Measurements from ENCODE around the gene COMMD9. TPM values are rescaled to one million over a fixed set of nuclear protein-coding genes. Genes with fewer than 3 reads are reported as not detected.
A peak's percentile ranks its signal among the peaks of the same experiment; 100 is the strongest.

Gene COMMD9
- total RNA-seq, 1 experiment from 2014 or later, result 70.8 TPM

DNA sequence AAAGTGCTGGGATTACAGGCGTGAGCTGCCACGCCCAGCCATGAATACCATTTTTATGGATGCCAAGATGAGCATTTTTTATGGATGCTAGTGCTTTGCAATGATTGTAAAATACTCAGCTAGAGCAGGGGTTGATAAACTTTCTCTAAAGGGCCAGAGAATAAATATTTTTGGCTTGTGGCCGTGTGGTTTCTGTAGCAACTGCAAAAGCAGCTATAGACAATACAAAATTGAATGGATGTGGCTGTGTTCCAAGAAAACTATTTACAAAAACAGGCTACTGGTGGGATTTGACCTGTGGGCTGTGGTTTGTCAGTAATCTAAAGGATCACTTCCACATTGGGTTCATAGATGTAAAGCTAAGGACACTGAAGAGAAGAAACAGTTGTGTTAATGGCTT is 56.0 kb downstream of the COMMD9 start:
- Histone ChIP-seq H3K79me2 (ENCODE audit: low read length) (no peaks in the 10 kb centered on the region), H3K27me3 (ENCODE audit: low read length) (no peaks in the 10 kb centered on the region), H4K20me1 (ENCODE audit: low read length) (no peaks in the 10 kb centered on the region), H3F3A (ENCODE audit: low read length, unreplicated experiment) (no peaks in the 10 kb centered on the region), H3K9me3 (ENCODE audit: low read length) (no peaks in the 10 kb centered on the region), H3K27ac (ENCODE audit: low read length) (no peak overlapping the region), H3K9me2 (replicated peaks; ENCODE audit: low read length) (no peaks in the 10 kb centered on the region), H3K36me3 (ENCODE audit: low read depth, low read length) (no peaks in the 10 kb centered on the region), H2AFZ (ENCODE audit: low read length) (no peak overlapping the region), H3K4me2 (ENCODE audit: low read length) (no peak overlapping the region), H3K4me1 (ENCODE audit: insufficient read depth, low read length) (no peaks in the 10 kb centered on the region), H3K4me3 (ENCODE audit: low read length) (no peak overlapping the region), H3K9ac (ENCODE audit: low read length) (no peak overlapping the region)
- ChIA-PET POLR2A (ENCODE audit: unreplicated experiment) (no interaction called here), CTCF (no interaction called here)
- ATAC-seq (no peak), DNase-seq (no peak)
- TF ChIP-seq EZH2 (IDR thresholded peaks at IDR 0.05; ENCODE audit: low read length, unreplicated experiment) (no peak), EZH2phosphoT487 (IDR thresholded peaks at IDR 0.05; ENCODE audit: borderline replicate concordance, low read length) (no peak)
- TF ChIP-seq, protein P1, sequence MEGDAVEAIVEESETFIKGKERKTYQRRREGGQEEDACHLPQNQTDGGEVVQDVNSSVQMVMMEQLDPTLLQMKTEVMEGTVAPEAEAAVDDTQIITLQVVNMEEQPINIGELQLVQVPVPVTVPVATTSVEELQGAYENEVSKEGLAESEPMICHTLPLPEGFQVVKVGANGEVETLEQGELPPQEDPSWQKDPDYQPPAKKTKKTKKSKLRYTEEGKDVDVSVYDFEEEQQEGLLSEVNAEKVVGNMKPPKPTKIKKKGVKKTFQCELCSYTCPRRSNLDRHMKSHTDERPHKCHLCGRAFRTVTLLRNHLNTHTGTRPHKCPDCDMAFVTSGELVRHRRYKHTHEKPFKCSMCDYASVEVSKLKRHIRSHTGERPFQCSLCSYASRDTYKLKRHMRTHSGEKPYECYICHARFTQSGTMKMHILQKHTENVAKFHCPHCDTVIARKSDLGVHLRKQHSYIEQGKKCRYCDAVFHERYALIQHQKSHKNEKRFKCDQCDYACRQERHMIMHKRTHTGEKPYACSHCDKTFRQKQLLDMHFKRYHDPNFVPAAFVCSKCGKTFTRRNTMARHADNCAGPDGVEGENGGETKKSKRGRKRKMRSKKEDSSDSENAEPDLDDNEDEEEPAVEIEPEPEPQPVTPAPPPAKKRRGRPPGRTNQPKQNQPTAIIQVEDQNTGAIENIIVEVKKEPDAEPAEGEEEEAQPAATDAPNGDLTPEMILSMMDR (conservative IDR thresholded peaks at IDR 0.05; ENCODE audit: low read depth, low read length), result no peak
- BruUV-seq (replicated peaks), result no TSS peak
- intact Hi-C loops (cut with micrococcal nuclease), result no loop called here

DNA sequence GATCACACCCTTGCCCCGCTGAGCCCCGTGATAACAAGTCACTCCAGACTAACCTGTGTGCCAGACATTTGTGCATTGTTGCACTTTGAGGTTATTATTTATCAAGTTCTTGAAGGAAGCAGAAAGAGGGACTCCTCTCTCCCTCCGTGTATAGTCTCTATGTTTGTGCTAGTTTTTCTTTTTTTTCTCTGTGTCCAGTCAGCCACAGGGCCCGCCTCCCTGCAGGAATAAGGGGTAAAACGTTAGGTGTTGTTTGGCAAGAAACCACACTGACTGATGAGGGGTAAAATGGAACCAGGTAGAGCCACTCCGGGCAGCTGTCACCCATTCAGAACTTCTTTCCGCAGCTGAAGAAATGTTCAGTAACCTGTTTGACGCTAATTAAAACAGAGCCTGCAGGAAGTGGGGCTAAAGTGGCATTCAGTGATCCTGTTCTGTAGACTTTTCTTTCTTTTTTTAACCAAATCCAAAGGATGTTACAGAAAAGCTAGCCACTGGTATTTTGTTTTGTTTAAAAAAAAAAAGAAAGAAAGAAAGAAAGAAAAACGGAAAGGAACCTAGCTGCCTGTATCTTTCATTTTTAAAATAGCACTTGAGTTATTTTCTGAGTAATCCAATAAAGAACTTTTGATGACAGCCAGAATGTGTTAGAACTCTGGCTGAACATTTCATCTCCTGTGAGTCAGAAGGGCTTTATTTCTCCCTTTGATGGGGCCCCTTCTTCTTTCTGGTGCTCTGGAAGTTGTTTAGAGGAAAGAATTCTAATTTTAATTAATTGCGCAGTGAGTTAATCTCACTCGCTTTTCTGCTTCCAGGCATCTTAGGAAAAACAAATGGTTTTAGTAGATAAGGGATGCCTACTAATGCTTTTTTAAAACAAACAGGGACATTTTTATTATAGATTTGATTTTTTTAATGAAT is 58.2 kb downstream of the COMMD9 start:
- intact Hi-C loops (cut with micrococcal nuclease), result no loop called here
- Histone ChIP-seq H3K36me3 (ENCODE audit: low read depth, low read length) (no peaks in the 10 kb centered on the region; the same call in 1 of the 2 replicates), H3F3A (ENCODE audit: low read length, unreplicated experiment) (no peaks in the 10 kb centered on the region), H2AFZ (ENCODE audit: low read length) (no peak overlapping the region), H3K4me2 (ENCODE audit: low read length) (no peak overlapping the region), H3K27ac (ENCODE audit: low read length) (no peak overlapping the region), H3K9me3 (ENCODE audit: low read length) (no peaks in the 10 kb centered on the region), H3K9ac (ENCODE audit: low read length) (no peak overlapping the region), H4K20me1 (ENCODE audit: low read length) (no peaks in the 10 kb centered on the region), H3K4me3 (ENCODE audit: low read length) (no peak overlapping the region), H3K27me3 (ENCODE audit: low read length) (no peaks in the 10 kb centered on the region), H3K79me2 (ENCODE audit: low read length) (no peaks in the 10 kb centered on the region), H3K4me1 (ENCODE audit: insufficient read depth, low read length) (no peaks in the 10 kb centered on the region), H3K9me2 (replicated peaks; ENCODE audit: low read length) (no peaks in the 10 kb centered on the region)
- ATAC-seq (peak; percentile 43), DNase-seq (peak; percentile 9)
- TF ChIP-seq EZH2phosphoT487 (IDR thresholded peaks at IDR 0.05; ENCODE audit: borderline replicate concordance, low read length), result no peak
- no peak for TF ChIP-seq EZH2 (IDR thresholded peaks at IDR 0.05; ENCODE audit: low read length, unreplicated experiment)
- TF ChIP-seq, protein P1 (conservative IDR thresholded peaks at IDR 0.05; ENCODE audit: low read depth, low read length), result no peak
- CTCF ChIA-PET, result no interaction called here
- BruUV-seq (replicated peaks), result TSS peak; percentile 15
- POLR2A ChIA-PET (ENCODE audit: unreplicated experiment), result interaction anchor here (0.6 kb wide), 1 partner anchor 821 kb away, joined by 4 read pairs; no protein-coding TSS in a partner anchor
